ENCODE data around the gene CENPB. TPM values are rescaled to one million over a fixed set of nuclear protein-coding genes. Genes with fewer than 3 reads are reported as not detected.

The CENPB gene
- total and polyA plus RNA-seq, 10 of the 15 experiments (the other 5 are each of a cell fraction or from before 2014, with no cell fraction given), result 0.16 to 71.2 (median 14.0) TPM

GRCh38 chr20:3803289-3803688 lies 16.7 kb upstream of the CENPB start:
- Histone ChIP-seq H4K20me1 (ENCODE audit: control insufficient read depth, insufficient read depth) (no peaks in the 10 kb centered on the region), H3K79me2 (ENCODE audit: control insufficient read depth, insufficient read depth, low read length) (peaks cover 7% of the 10 kb centered on the region), H3K9ac (ENCODE audit: control insufficient read depth, insufficient read depth, low read length) (no peak overlapping the region), H3K36me3 (ENCODE audit: control insufficient read depth in 2 of 2, insufficient read depth in 2 of 2, low read length in 1 of 2) (peaks cover 23 to 28% of the 10 kb centered on the region in 2 experiments), H3K4me3 (no peak overlapping the region), H3K27ac (ENCODE audit: control insufficient read depth, insufficient read depth) (no peak overlapping the region), H3K27me3 (replicated peaks in 1 of 2; ENCODE audit: control insufficient read depth in 2 of 2, insufficient read depth in 2 of 2, low read length in 1 of 2) (no peaks in the 10 kb centered on the region), H2AFZ (ENCODE audit: control insufficient read depth, low read depth, low read length) (no peak overlapping the region), H3K9me3 (replicated peaks; ENCODE audit: control insufficient read depth, insufficient read depth, low read length) (no peaks in the 10 kb centered on the region), H3K4me1 (ENCODE audit: control insufficient read depth, insufficient read depth, low read length) (peaks cover 32% of the 10 kb centered on the region), H3K4me2 (ENCODE audit: control insufficient read depth, insufficient read depth) (no peak overlapping the region)
- ATAC-seq (no peak), FAIRE-seq (no peak), DNase-seq (ENCODE audit: low read depth, low spot score) (no peak)
- ChIA-PET CTCF (no interaction called here), SMC1A (ENCODE audit: uncharacterized antibody, unreplicated experiment) (no interaction called here), POLR2A (no interaction called here), RAD21 (ENCODE audit: unreplicated experiment) (interaction anchor here (0.7 kb wide), 1 partner anchor 18 kb away, joined by 3 read pairs; no protein-coding TSS in a partner anchor)
- BruUV-seq (replicated peaks), result no TSS peak
- intact Hi-C loops (cut with micrococcal nuclease; ENCODE audit: unreplicated experiment), result no loop called here
- 96% methylated on average over 14 of the region's 14 CpGs for WGBS (ENCODE audit: insufficient coverage, insufficient replicate concordance, low lambda C conversion rate, missing lambda C conversion rate)
- in situ Hi-C loops (cut with MboI), result no loop called here
- no peak for TF ChIP-seq MTA2 (IDR thresholded peaks at IDR 0.05; ENCODE audit: low read depth)
- no peak for TF ChIP-seq SREBF2 (IDR thresholded peaks at IDR 0.05; ENCODE audit: low read length)
- no peak for TF ChIP-seq ATF7 (IDR thresholded peaks at IDR 0.05; ENCODE audit: low read depth)
- no peak for TF ChIP-seq RCOR1 (conservative IDR thresholded peaks at IDR 0.05; ENCODE audit: low read depth, low read length)
- TF ChIP-seq E4F1 (IDR thresholded peaks at IDR 0.05; ENCODE audit: borderline replicate concordance, partially characterized antibody), result no peak
- TF ChIP-seq BCLAF1 (IDR thresholded peaks at IDR 0.05), result no peak
- TF ChIP-seq SMAD5 (IDR thresholded peaks at IDR 0.05; ENCODE audit: low read depth), result no peak
- no peak for TF ChIP-seq PML (IDR thresholded peaks at IDR 0.05; ENCODE audit: low read length)
- no peak for TF ChIP-seq ZNF217 (IDR thresholded peaks at IDR 0.05)
- TF ChIP-seq JUND (IDR thresholded peaks at IDR 0.05; ENCODE audit: low read depth, low read length), result no peak
- TF ChIP-seq IRF5 (IDR thresholded peaks at IDR 0.05; ENCODE audit: borderline replicate concordance), result no peak
- no peak for TF ChIP-seq EP300 (IDR thresholded peaks at IDR 0.05; ENCODE audit: borderline replicate concordance in 1 of 2, control insufficient read depth in 1 of 2, low read depth in 2 of 2, low read length in 2 of 2)
- no peak for TF ChIP-seq STAT1 (conservative IDR thresholded peaks at IDR 0.05)
